ENCODE results near the gene ILKAP. TPM values are rescaled to one million over a fixed set of nuclear protein-coding genes. Genes with fewer than 3 reads are reported as not detected.

ILKAP gene
- total RNA-seq, 6 experiments from 2014 or later = 27.3 to 34.3 (median 28.6) TPM

- Mint-ChIP-seq H3K4me3 (no peak overlapping the region), H3K36me3 (ENCODE audit: low read depth) (no peaks in the 10 kb centered on the region), H3K27me3 (ENCODE audit: insufficient read depth) (peaks cover 8% of the 10 kb centered on the region), H3K27ac (no peak overlapping the region), H3K9me3 (no peaks in the 10 kb centered on the region), H3K4me1 (ENCODE audit: low read depth) (no peaks in the 10 kb centered on the region)
- no peak for DNase-seq
- no peak for TF ChIP-seq CTCF (IDR thresholded peaks at IDR 0.05)
Observed at GRCh38 chr2:238124488-238125126, 78.9 kb downstream of the ILKAP start.

- no peak for TF ChIP-seq CTCF (IDR thresholded peaks at IDR 0.05)
Observed at GRCh38 chr2:238123991-238124470, 79.5 kb downstream of the ILKAP start.

GRCh38 chr2:238123218-238123971, 80.1 kb downstream of the ILKAP start:
- H3K4me1 Mint-ChIP-seq (ENCODE audit: low read depth) = no peaks in the 10 kb centered on the region
- no peaks in the 10 kb centered on the region for H3K36me3 Mint-ChIP-seq (ENCODE audit: low read depth)
- H3K9me3 Mint-ChIP-seq = no peaks in the 10 kb centered on the region
- H3K27ac Mint-ChIP-seq = no peak overlapping the region
- no peak for TF ChIP-seq CTCF (IDR thresholded peaks at IDR 0.05)
- no peak for DNase-seq
- H3K27me3 Mint-ChIP-seq (ENCODE audit: insufficient read depth) = peaks cover 13% of the 10 kb centered on the region
- H3K4me3 Mint-ChIP-seq = no peak overlapping the region

More at GRCh38 chr2:238123991-238124470, 79.5 kb downstream of the ILKAP start:
- Mint-ChIP-seq H3K9me3 (no peaks in the 10 kb centered on the region), H3K36me3 (ENCODE audit: low read depth) (no peaks in the 10 kb centered on the region), H3K4me3 (no peak overlapping the region), H3K4me1 (ENCODE audit: low read depth) (no peaks in the 10 kb centered on the region), H3K27ac (no peak overlapping the region), H3K27me3 (ENCODE audit: insufficient read depth) (peaks cover 13% of the 10 kb centered on the region)
- DNase-seq = no peak

- H3K4me3 Mint-ChIP-seq = no peak overlapping the region
- H3K9me3 Mint-ChIP-seq = no peaks in the 10 kb centered on the region
- DNase-seq = no peak
- H3K36me3 Mint-ChIP-seq (ENCODE audit: low read depth) = 0 out of 2 replicates have a peak, but pooled peaks cover 2% of the 10 kb centered on the region
- peaks cover 3% of the 10 kb centered on the region for H3K4me1 Mint-ChIP-seq (ENCODE audit: low read depth)
- H3K27me3 Mint-ChIP-seq (ENCODE audit: insufficient read depth) = peaks cover 15% of the 10 kb centered on the region
- no peak overlapping the region for H3K27ac Mint-ChIP-seq
- no peak for TF ChIP-seq CTCF (IDR thresholded peaks at IDR 0.05)
Observed at GRCh38 chr2:238122287-238123217, 80.9 kb downstream of the ILKAP start.

- peaks cover 8% of the 10 kb centered on the region for H3K4me1 Mint-ChIP-seq (ENCODE audit: low read depth)
- H3K4me3 Mint-ChIP-seq = no peak overlapping the region
- H3K9me3 Mint-ChIP-seq = no peaks in the 10 kb centered on the region
- no peak for DNase-seq
- H3K36me3 Mint-ChIP-seq (ENCODE audit: low read depth) = 0 out of 2 replicates have a peak, but pooled peaks cover 5% of the 10 kb centered on the region
- TF ChIP-seq CTCF (IDR thresholded peaks at IDR 0.05) = no peak
- H3K27me3 Mint-ChIP-seq (ENCODE audit: insufficient read depth) = peaks cover 19% of the 10 kb centered on the region
- H3K27ac Mint-ChIP-seq = no peak overlapping the region
Observed at GRCh38 chr2:238121511-238122286, 81.8 kb downstream of the ILKAP start.

Data from HFFc6 (cell line).